ENCODE results near the gene GMCL2. TPM values are rescaled to one million over a fixed set of nuclear protein-coding genes. Genes with fewer than 3 reads are reported as not detected.

GMCL2 gene
- total RNA-seq, 1 experiment from 2014 or later: not detected

DNA sequence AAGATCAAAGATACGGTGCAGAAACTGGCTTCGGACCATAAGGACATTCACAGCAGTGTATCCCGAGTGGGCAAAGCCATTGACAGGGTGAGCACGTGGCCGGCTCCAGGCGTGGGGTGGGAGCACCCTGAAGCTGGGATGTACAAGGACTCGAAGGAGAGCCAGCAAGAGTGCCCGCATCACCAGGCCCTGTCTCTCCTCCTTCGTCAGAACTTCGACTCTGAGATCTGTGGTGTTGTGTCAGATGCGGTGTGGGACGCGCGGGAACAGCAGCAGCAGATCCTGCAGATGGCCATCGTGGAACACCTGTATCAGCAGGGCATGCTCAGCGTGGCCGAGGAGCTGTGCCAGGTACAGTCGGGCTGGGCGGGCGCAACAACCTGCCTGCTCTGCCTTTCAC, 44.5 kb downstream of the GMCL2 start:
- peak overlapping the region in 2 of 3 experiments; percentile 34 to 61; a peak in 1 of 7 replicates for H3K27ac Mint-ChIP-seq
- H3K36me3 Mint-ChIP-seq (ENCODE audit: insufficient read depth in 1 of 3, low read depth in 3 of 3): peaks cover 56 to 90% (median 77%) of the 10 kb centered on the region in 3 experiments; a peak in 6 of 7 replicates
- WGBS (ENCODE audit: extremely low coverage, insufficient read length, low lambda C conversion rate): no CpG with 5 or more reads among the region's 20 CpGs

More for the DNA sequence above, 44.5 kb downstream of the GMCL2 start:
- H3K23me2 ChIP-seq (ENCODE audit: insufficient read length, low read depth, low read length, poor library complexity, severe bottlenecking): no peaks in the 10 kb centered on the region
- H4K20me1 ChIP-seq (ENCODE audit: control insufficient read depth, insufficient read depth, insufficient read length): no peaks in the 10 kb centered on the region
- no peak overlapping the region for H3T11ph ChIP-seq (ENCODE audit: low read length)
- no peak overlapping the region for H2BK20ac ChIP-seq (ENCODE audit: low read depth, low read length, poor library complexity, severe bottlenecking)
- H2AFZ ChIP-seq (ENCODE audit: low read length): no peak overlapping the region
- Mint-ChIP-seq H3K9me3 (no peaks in the 10 kb centered on the region), H3K27me3 (ENCODE audit: low read depth) (no peaks in the 10 kb centered on the region), H3K4me3 (no peak overlapping the region), H3K4me1 (peaks cover 0 to 3% of the 10 kb centered on the region in 2 experiments; a peak in 1 of 4 replicates)
- H3K4me2 ChIP-seq (ENCODE audit: insufficient read depth, insufficient read length, low read length): no peak overlapping the region
- no peak overlapping the region for H2AK5ac ChIP-seq (ENCODE audit: insufficient read length, low read length)
- no peak overlapping the region for H4K5ac ChIP-seq (ENCODE audit: insufficient read length, low read depth, low read length)
- no peak overlapping the region for H3K14ac ChIP-seq (ENCODE audit: insufficient read depth, low read length)
- H3K18ac ChIP-seq (ENCODE audit: insufficient read length, low read depth, low read length): no peak overlapping the region
- no peak for DNase-seq
- no peaks in the 10 kb centered on the region for H3K4me1 ChIP-seq (ENCODE audit: insufficient read depth, low read length)
- H3K79me1 ChIP-seq (ENCODE audit: insufficient read depth, low read depth, low read length, poor library complexity, severe bottlenecking): no peaks in the 10 kb centered on the region
- no peak overlapping the region for H3K23ac ChIP-seq (ENCODE audit: insufficient read length, low read depth, low read length)
- H4K91ac ChIP-seq (ENCODE audit: insufficient read length, low read depth, low read length): no peak overlapping the region
- no peak overlapping the region for H2BK120ac ChIP-seq (ENCODE audit: low read depth, low read length, poor library complexity, severe bottlenecking)
- no peak overlapping the region for H3K4ac ChIP-seq (ENCODE audit: low read depth, low read length)
- H3K27ac ChIP-seq (ENCODE audit: insufficient read length, low read depth, low read length): no peak overlapping the region
- H3K9ac ChIP-seq (ENCODE audit: extremely low read depth, insufficient read length, low read length): no peak overlapping the region
- H3K79me2 ChIP-seq (ENCODE audit: insufficient read depth, low read length): no peaks in the 10 kb centered on the region
- H3K27me3 ChIP-seq (ENCODE audit: insufficient read depth, low read length): no peaks in the 10 kb centered on the region
- no peak overlapping the region for H2BK15ac ChIP-seq (ENCODE audit: low read depth, low read length)
- no peak overlapping the region for H4K8ac ChIP-seq (replicated peaks; ENCODE audit: insufficient read length, low read depth, low read length)
- no peak overlapping the region for H2BK5ac ChIP-seq (ENCODE audit: insufficient read length, low read length)
- H3K9me3 ChIP-seq (ENCODE audit: control insufficient read depth, low read depth, low read length): no peaks in the 10 kb centered on the region
- no peak overlapping the region for H3K56ac ChIP-seq (ENCODE audit: insufficient read length, low read depth, low read length)
- TF ChIP-seq, protein P1, sequence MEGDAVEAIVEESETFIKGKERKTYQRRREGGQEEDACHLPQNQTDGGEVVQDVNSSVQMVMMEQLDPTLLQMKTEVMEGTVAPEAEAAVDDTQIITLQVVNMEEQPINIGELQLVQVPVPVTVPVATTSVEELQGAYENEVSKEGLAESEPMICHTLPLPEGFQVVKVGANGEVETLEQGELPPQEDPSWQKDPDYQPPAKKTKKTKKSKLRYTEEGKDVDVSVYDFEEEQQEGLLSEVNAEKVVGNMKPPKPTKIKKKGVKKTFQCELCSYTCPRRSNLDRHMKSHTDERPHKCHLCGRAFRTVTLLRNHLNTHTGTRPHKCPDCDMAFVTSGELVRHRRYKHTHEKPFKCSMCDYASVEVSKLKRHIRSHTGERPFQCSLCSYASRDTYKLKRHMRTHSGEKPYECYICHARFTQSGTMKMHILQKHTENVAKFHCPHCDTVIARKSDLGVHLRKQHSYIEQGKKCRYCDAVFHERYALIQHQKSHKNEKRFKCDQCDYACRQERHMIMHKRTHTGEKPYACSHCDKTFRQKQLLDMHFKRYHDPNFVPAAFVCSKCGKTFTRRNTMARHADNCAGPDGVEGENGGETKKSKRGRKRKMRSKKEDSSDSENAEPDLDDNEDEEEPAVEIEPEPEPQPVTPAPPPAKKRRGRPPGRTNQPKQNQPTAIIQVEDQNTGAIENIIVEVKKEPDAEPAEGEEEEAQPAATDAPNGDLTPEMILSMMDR (conservative IDR thresholded peaks at IDR 0.05): no peak
- no peak overlapping the region for H2BK12ac ChIP-seq (ENCODE audit: insufficient read length, low read depth, low read length)

All from H9 (cell line).